Esophagus (tissue), 2 donors: ENCODE data around the gene RELCH. TPM values are rescaled to one million over a fixed set of nuclear protein-coding genes. Genes with fewer than 3 reads are reported as not detected.

Experiments
- H3K27ac ChIP-seq, 2 donors: one replicate each; pipeline ENCODE4 v1.5.1; 2013; ENCODE audit warnings: low read depth in 2 of 2, mild to moderate bottlenecking in 2 of 2, inconsistent platforms in 1 of 2, low read length in 1 of 2, moderate library complexity in 1 of 2
- H3K27me3 ChIP-seq, 2 donors: one replicate each; pipeline ENCODE4 v1.6.1; 2013; ENCODE audit warnings: low read length in 2 of 2, control low read depth in 1 of 2, mild to moderate bottlenecking in 1 of 2; ENCODE audit not compliant: insufficient read depth in 2 of 2, control insufficient read depth in 1 of 2
- H3K36me3 ChIP-seq, 2 donors: one replicate each; pipeline ENCODE4 v1.6.1; 2013; ENCODE audit warnings: low read length in 1 of 2; ENCODE audit not compliant: control insufficient read depth in 2 of 2, insufficient read depth in 2 of 2
- H3K4me1 ChIP-seq, 2 donors: one replicate each; pipeline ENCODE4 v1.6.1; 2013; ENCODE audit warnings: low read length in 1 of 2; ENCODE audit not compliant: control insufficient read depth in 2 of 2, insufficient read depth in 2 of 2
- H3K4me3 ChIP-seq, 2 donors: one replicate each; pipeline ENCODE4 v1.5.1; 2013; ENCODE audit warnings: low read length in 2 of 2, mild to moderate bottlenecking in 2 of 2, low read depth in 1 of 2, moderate library complexity in 1 of 2
- H3K9me3 ChIP-seq, 2 donors: one replicate each; pipeline ENCODE4 v1.6.1; 2013; ENCODE audit warnings: mild to moderate bottlenecking in 2 of 2, low read depth in 1 of 2, low read length in 1 of 2, moderate library complexity in 1 of 2; ENCODE audit not compliant: control insufficient read depth in 2 of 2, insufficient read depth in 1 of 2
- WGBS, 2 donors: extraction: QIAGEN DNeasy Blood & Tissue Kit; methylation state at CpG; one replicate each; pipeline ENCODE4 v1.1.7; 2013; 5-methylcytosine and 5-hydroxymethylcytosine counted together
- polyA plus RNA-seq, 2 donors: library from polyadenylated mRNA; stranded (reverse); fragments of 200-250 nt; gene quantifications; one replicate each; pipeline ENCODE4 v1.2.3, GENCODE V29; 2013
- donor health status: healthy with polysubstance abuse.
- donor health status: Bipolar disorder and iron deficiency.

Gene RELCH
- polyA plus RNA-seq, 2 donors = 29.4 to 30.0 TPM

- H3K9me3 ChIP-seq = no peaks in the 10 kb centered on the region
- H3K27me3 ChIP-seq = no peaks in the 10 kb centered on the region
- 75 to 86% methylated on average over 9 of the region's 9 CpGs for WGBS, 2 donors
- H3K4me1 ChIP-seq = no peaks in the 10 kb centered on the region
- H3K4me3 ChIP-seq = no peak overlapping the region
- H3K27ac ChIP-seq = no peak overlapping the region
- H3K36me3 ChIP-seq = no peaks in the 10 kb centered on the region
Measured at GRCh38 chr18:62340996-62341395, 153.9 kb downstream of the RELCH start.

DNA sequence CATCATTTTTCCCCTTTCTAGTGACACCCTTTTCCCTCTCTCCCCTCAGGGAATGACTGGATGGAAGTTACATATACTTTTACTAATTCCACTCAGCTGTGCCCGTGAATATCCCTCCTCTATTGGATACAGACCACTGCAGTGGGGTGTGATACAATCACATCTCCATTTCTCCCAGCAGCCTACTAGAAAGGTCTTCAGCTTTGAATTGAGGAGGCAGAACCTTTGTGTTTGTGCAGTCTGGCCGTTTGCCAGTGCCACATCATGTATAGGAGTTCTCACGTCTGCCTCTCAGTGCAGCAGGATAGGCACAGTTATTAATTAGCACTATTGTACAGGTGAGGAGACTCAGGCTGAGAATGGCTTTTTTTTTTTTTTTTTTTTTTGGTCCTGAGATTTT, 154.4 kb downstream of the RELCH start:
- Histone ChIP-seq H3K36me3 (no peaks in the 10 kb centered on the region), H3K9me3 (no peaks in the 10 kb centered on the region), H3K4me3 (no peak overlapping the region), H3K4me1 (no peaks in the 10 kb centered on the region), H3K27ac (no peak overlapping the region), H3K27me3 (no peaks in the 10 kb centered on the region)
- 57 to 58% methylated on average over 3 of the region's 3 CpGs for WGBS, 2 donors

DNA sequence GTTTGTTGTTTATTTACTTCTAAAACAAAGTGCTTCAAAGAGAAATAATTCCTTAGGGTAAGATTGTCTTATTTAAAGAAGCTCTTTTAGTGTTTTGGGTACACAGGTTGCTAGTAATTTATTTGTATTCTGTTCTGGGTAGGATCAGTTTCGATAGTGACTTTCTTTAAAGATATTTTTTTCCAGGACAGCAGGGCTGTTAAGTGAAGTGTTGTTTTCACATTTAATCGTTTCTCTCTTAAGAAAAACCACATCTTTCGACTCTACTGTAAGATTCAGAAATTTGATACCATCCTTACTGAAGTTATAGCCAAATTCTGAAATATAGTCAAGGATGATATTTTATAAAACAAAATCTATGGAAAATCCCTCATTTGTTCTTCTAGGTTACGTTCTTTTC, 155.8 kb downstream of the RELCH start:
- Histone ChIP-seq H3K4me3 (no peak overlapping the region), H3K9me3 (no peaks in the 10 kb centered on the region), H3K27me3 (no peaks in the 10 kb centered on the region), H3K27ac (no peak overlapping the region), H3K36me3 (no peaks in the 10 kb centered on the region), H3K4me1 (no peaks in the 10 kb centered on the region)
- WGBS, 2 donors = 82 to 85% methylated on average over 4 of the region's 4 CpGs

DNA sequence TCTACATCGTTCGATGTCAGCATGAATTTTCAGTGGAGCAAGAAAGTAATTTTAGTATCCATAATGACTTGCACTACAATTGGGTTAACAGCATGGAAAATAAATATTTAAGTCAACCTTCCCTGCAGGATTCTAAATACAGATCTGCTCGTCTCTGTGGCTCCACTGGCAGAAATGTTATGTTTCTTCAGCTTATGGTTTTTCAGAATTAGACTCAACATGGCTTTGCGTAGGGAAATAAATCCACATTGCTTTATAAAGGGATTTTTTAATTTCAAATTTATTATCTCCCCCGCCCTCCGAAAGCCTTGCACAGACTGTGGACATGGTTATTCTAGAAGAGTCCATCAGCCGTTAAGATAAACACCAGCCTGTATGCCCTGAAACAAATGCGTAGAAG, 156.3 kb downstream of the RELCH start:
- Histone ChIP-seq H3K9me3 (no peaks in the 10 kb centered on the region), H3K27ac (no peak overlapping the region), H3K27me3 (no peaks in the 10 kb centered on the region), H3K36me3 (no peaks in the 10 kb centered on the region), H3K4me3 (no peak overlapping the region), H3K4me1 (no peaks in the 10 kb centered on the region)
- 75 to 83% methylated on average over 8 of the region's 8 CpGs for WGBS, 2 donors

GRCh38 chr18:62345909-62346308, 158.9 kb downstream of the RELCH start:
- Histone ChIP-seq H3K4me3 (no peak overlapping the region), H3K4me1 (no peaks in the 10 kb centered on the region), H3K9me3 (no peaks in the 10 kb centered on the region), H3K27ac (no peak overlapping the region), H3K36me3 (no peaks in the 10 kb centered on the region), H3K27me3 (no peaks in the 10 kb centered on the region)
- WGBS, 2 donors = 94% methylated on average over 2 of the region's 2 CpGs

DNA sequence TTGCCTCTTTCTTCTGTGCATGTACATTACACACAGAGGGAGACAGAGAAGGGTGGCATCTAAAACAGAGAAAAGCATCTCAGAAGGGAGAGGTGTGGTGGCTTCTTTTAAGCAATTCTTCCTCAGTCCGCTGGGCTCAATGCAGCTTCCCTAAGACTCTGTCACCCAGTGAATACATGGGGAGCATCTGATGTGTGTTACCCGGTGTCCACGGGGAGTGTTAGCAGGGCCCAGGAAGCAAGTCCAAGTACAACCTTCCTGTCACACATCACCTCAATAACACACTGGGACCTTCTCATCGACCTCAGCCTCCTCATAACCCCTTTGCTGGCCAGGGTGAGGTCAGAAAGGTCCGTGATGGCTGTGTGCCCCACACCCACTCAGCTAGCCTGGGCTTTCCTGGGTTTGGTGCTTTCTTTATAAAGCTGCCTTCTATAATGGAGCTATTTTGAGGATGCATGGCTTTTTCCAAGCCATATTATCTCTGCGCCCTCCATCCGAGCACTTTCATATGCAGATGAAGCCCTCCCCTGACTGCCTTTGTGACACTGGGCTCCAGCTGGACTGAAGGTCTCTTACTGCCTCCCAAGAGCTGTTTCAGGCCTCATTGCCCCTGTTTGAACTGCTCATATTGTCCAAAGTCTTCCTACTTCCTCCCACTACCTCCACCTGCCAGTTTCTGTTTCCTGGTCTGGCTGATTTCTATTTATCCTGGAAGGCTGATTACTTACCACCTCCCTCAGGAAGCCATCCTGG, 159.5 kb downstream of the RELCH start:
- Histone ChIP-seq H3K4me3 (no peak overlapping the region), H3K36me3 (no peaks in the 10 kb centered on the region), H3K27ac (no peak overlapping the region), H3K27me3 (no peaks in the 10 kb centered on the region), H3K4me1 (no peaks in the 10 kb centered on the region), H3K9me3 (no peaks in the 10 kb centered on the region)
- 78 to 89% methylated on average over 7 of the region's 7 CpGs for WGBS, 2 donors

GRCh38 chr18:62347089-62347506, 160.0 kb downstream of the RELCH start:
- no peak overlapping the region for H3K4me3 ChIP-seq
- no peak overlapping the region for H3K27ac ChIP-seq
- WGBS, 2 donors = 68 to 69% methylated on average over 6 of the region's 6 CpGs
- no peaks in the 10 kb centered on the region for H3K9me3 ChIP-seq
- no peaks in the 10 kb centered on the region for H3K36me3 ChIP-seq
- no peaks in the 10 kb centered on the region for H3K4me1 ChIP-seq
- no peaks in the 10 kb centered on the region for H3K27me3 ChIP-seq

DNA sequence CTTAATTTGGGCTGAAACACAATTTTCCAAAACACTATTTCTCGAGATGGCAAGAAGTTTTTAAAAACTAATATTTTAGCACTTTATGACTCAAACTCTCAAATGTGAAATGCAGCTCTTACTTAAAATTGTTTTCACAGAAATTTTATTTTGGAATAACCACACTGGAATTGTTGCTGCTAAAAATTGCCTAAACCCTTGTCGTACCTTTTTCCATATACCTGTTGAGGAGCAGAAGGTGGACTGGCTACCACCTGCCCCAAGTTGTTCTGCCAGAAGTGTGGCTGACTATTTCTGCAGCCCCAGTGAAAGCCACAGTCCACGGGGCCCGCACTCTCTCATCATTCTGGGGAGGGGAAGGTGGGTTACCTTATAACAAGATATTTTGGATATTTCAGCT, 161.4 kb downstream of the RELCH start:
- Histone ChIP-seq H3K27ac (no peak overlapping the region), H3K4me1 (no peaks in the 10 kb centered on the region), H3K36me3 (no peaks in the 10 kb centered on the region), H3K4me3 (no peak overlapping the region), H3K27me3 (no peaks in the 10 kb centered on the region), H3K9me3 (no peaks in the 10 kb centered on the region)
- 75 to 88% methylated on average over 4 of the region's 4 CpGs for WGBS, 2 donors

DNA sequence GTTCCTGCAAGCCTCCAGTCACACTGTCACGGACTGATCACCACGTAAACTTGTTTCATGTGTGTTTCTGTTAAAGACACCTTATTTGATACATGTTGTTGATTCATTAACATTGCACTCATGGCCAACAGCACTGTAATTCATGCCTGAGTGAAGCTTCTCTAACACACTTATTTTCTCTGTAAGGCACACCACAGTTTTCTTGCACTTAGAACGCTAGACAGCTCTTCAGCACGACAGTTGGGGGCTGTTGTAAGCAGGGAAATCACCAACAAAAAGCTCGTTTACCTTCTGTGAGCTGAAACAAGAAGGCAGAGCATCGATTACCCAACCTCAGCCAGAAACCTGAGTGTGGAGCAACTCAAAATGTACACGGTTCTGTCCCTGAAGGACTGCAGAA, 166.1 kb downstream of the RELCH start:
- WGBS, 2 donors = 83 to 87% methylated on average over 7 of the region's 7 CpGs
- H3K27ac ChIP-seq = no peak overlapping the region
- no peak overlapping the region for H3K4me3 ChIP-seq
- no peaks in the 10 kb centered on the region for H3K9me3 ChIP-seq
- no peaks in the 10 kb centered on the region for H3K4me1 ChIP-seq
- no peaks in the 10 kb centered on the region for H3K36me3 ChIP-seq
- no peaks in the 10 kb centered on the region for H3K27me3 ChIP-seq

GRCh38 chr18:62354151-62354550, 167.1 kb downstream of the RELCH start:
- no peaks in the 10 kb centered on the region for H3K36me3 ChIP-seq
- H3K4me1 ChIP-seq = no peaks in the 10 kb centered on the region
- H3K4me3 ChIP-seq = no peak overlapping the region
- H3K9me3 ChIP-seq = no peaks in the 10 kb centered on the region
- H3K27me3 ChIP-seq = no peaks in the 10 kb centered on the region
- no peak overlapping the region for H3K27ac ChIP-seq
- WGBS, 2 donors = 92 to 93% methylated on average over 29 of the region's 29 CpGs
